A549 treated with CpdA at 1 μM for 4 hours (cell line): Measurements from ENCODE around the gene ORAI2. TPM values are rescaled to one million over a fixed set of nuclear protein-coding genes. Genes with fewer than 3 reads are reported as not detected.

ENCODE experiments used
- total RNA-seq: library from RNA; stranded (reverse); fragments of 200-300 nt; extraction: Qiagen RNA extraction; gene quantifications from 5 replicates; pipeline ENCODE4 v1.2.3, GENCODE V29; 2022; ENCODE audit warnings: low read depth

The ORAI2 gene
- total RNA-seq: 29.6 to 38.7 TPM (median 32.1 TPM) in 5 replicates

GRCh38 chr7:102433219-102434038 lies at the start of gene ORAI2:
Gene ORAI2, plus strand, starts transcription at chr7:102433575. Its CDS starts 5,382 bp downstream, at chr7:102438957.

GRCh38 chr7:102395873-102396709 lies 37.3 kb upstream of the ORAI2 start, which contains the start of gene PRKRIP1:
Gene PRKRIP1, plus strand, starts transcription at chr7:102396363. Its CDS starts 49 bp downstream, at chr7:102396412.

GRCh38 chr7:102464577-102465280 lies 31.4 kb downstream of the ORAI2 start, which contains the start of the genes ALKBH4 and LRWD1:
Gene ALKBH4, minus strand, starts transcription at chr7:102464863. Its CDS starts 27 bp downstream, at chr7:102464836.
Gene LRWD1, plus strand, starts transcription at chr7:102464984. Its CDS starts 97 bp downstream, at chr7:102465081.

GRCh38 chr7:102478314-102479208 lies 45.2 kb downstream of the ORAI2 start, which contains the start of gene POLR2J:
Gene POLR2J, minus strand, starts transcription at chr7:102478922. Its CDS starts 62 bp downstream, at chr7:102478860.

Other genes with a start within 250 kb of the ORAI2 start
- 2.1 to 3.7 TPM (median 3.5 TPM) in 5 replicates for gene SH2B2, start 146.7 kb upstream of the ORAI2 start, total RNA-seq
- not detected in 5 replicates for gene SPDYE6, start 77.1 kb upstream of the ORAI2 start, total RNA-seq
- 21.5 to 25.8 TPM (median 23.1 TPM) in 5 replicates for gene PRKRIP1, start 37.2 kb upstream of the ORAI2 start, total RNA-seq
- gene ALKBH4, start 31.3 kb downstream of the ORAI2 start, total RNA-seq: 9.0 to 13.3 TPM (median 11.9 TPM) in 5 replicates
- gene LRWD1, start 31.4 kb downstream of the ORAI2 start, total RNA-seq: 21.5 to 39.8 TPM (median 30.8 TPM) in 5 replicates
- 107 to 116 TPM (median 110 TPM) in 5 replicates for gene POLR2J, start 45.3 kb downstream of the ORAI2 start, total RNA-seq
- gene RASA4B, start 84.2 kb downstream of the ORAI2 start, total RNA-seq: 0.89 to 2.3 TPM (median 1.5 TPM) in 5 replicates
- gene UPK3BL2, start 110.1 kb downstream of the ORAI2 start, total RNA-seq: 2.3 to 3.1 TPM (median 2.4 TPM) in 5 replicates
- gene SPDYE2, start 117.7 kb downstream of the ORAI2 start, total RNA-seq: not detected in 5 replicates
- gene POLR2J3, start 139.0 kb downstream of the ORAI2 start, total RNA-seq: 15.3 to 41.1 TPM (median 26.1 TPM) in 5 replicates
- 2.1 to 3.4 TPM (median 2.4 TPM) in 5 replicates for gene RASA4, start 183.2 kb downstream of the ORAI2 start, total RNA-seq
- gene UPK3BL1, start 209.2 kb downstream of the ORAI2 start, total RNA-seq: 8.6 to 16.5 TPM (median 13.2 TPM) in 5 replicates
- gene SPDYE2B, start 216.7 kb downstream of the ORAI2 start, total RNA-seq: not detected in 5 replicates
- gene POLR2J2, start 238.1 kb downstream of the ORAI2 start, total RNA-seq: 0.12 to 0.87 TPM (median 0.61 TPM) in 5 replicates